Forelimb muscle (tissue), 1 donor: ENCODE data around the gene CCNG1. TPM values are rescaled to one million over a fixed set of nuclear protein-coding genes. Genes with fewer than 3 reads are reported as not detected.

Experiments
- DNase-seq: peaks from one replicate; pipeline ENCODE4 v3.0.0-alpha.2; 2013; ENCODE audit warnings: low read depth
- polyA plus RNA-seq: library from polyadenylated mRNA; unstranded; fragments of 120-200 nt; gene quantifications from one replicate; pipeline ENCODE4 v1.2.1, GENCODE V29; 2013; ENCODE audit not compliant: insufficient read length

The CCNG1 gene
- polyA plus RNA-seq, 1 donor: 356 TPM

DNA sequence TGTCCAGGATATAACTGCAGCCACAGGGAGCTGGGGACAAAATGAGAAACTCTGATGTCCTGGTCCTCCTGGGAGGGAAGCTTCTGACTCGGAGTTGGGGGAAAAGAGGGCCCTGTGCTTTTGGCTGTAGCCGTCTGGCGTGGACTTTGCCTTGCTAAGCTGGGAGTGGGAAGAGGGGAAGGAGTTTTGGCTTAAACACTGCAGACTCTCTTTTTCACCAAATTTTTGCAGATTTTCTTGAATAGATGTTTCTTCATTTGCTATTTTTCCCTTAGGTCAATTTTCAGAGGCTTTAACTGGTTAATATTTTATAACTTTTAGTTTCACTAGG is 52.3 kb downstream of the CCNG1 start:
- no peak for DNase-seq

Other genes with a start within 250 kb of the CCNG1 start
- 35.4 TPM for gene NUDCD2, start 22.5 kb downstream of the CCNG1 start, polyA plus RNA-seq
- 8.6 TPM for gene HMMR, start 23.0 kb downstream of the CCNG1 start, polyA plus RNA-seq
- 47.1 TPM for gene MAT2B, start 68.0 kb downstream of the CCNG1 start, polyA plus RNA-seq